HUES64 (cell line): ENCODE data around the gene ACP4.

Experiments
- H3K27ac ChIP-seq: 2 replicates; pipeline ENCODE4 v1.7.0; 2013; ENCODE audit warnings: low read depth, low read length, inconsistent platforms
- H3K27me3 ChIP-seq: 2 replicates; pipeline ENCODE4 v1.6.1; 2013; ENCODE audit warnings: mild to moderate bottlenecking, low read length; ENCODE audit not compliant: insufficient read depth
- H3K36me3 ChIP-seq: 2 replicates; pipeline ENCODE4 v1.6.1; 2013; ENCODE audit warnings: mild to moderate bottlenecking, low read length; ENCODE audit not compliant: insufficient read depth
- H3K4me1 ChIP-seq: 2 replicates; pipeline ENCODE4 v1.6.1; 2013; ENCODE audit warnings: mild to moderate bottlenecking, low read length, moderate library complexity; ENCODE audit not compliant: insufficient read depth
- H3K4me3 ChIP-seq: 2 replicates; pipeline ENCODE4 v1.5.1; 2013; ENCODE audit warnings: mild to moderate bottlenecking, low read length, moderate library complexity
- H3K9ac ChIP-seq: 2 replicates; pipeline ENCODE4 v1.6.1; 2013; ENCODE audit warnings: mild to moderate bottlenecking, low read depth, low read length
- H3K9me3 ChIP-seq: 2 replicates; pipeline ENCODE4 v1.6.1; 2013; ENCODE audit warnings: low read depth, low read length; ENCODE audit not compliant: insufficient read depth
- WGBS: fragments of 150-250, 120-280 bp; methylation state at CpG from one replicate; pipeline ENCODE4 v1.1.7; 2013; ENCODE audit warnings: missing lambda C conversion rate; 5-methylcytosine and 5-hydroxymethylcytosine counted together

Gene ACP4

DNA sequence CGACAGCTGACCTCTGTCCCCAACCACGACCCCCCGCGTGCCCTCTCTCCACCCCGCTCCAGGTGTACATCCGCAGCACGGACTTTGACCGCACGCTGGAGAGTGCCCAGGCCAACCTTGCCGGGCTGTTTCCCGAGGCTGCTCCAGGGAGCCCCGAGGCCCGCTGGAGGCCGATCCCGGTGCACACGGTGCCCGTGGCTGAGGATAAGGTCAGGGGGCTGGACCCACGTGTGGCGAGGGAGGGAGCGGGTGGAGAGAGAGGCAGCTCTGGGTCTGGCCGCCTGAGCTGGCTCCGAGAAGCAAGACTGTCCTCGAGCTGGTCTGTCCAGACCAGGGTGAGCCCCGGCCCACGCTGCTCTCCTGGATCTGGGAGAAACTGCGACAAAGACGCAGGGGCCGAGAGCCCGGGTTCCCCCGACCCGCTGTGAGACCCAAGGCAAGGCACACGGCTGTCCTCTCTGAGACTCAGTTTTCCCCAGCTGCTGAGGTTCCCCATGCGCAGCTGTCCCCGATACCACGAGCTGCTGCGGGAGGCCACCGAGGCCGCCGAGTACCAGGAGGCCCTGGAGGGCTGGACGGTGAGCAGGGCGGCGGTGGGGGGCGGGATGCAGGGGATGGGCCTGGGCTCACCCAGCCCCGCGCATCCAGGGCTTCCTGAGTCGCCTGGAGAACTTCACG is 1.5 kb downstream of the ACP4 start:
- no peaks in the 10 kb centered on the region for H3K4me1 ChIP-seq
- H3K4me3 ChIP-seq: no peak overlapping the region
- WGBS: 89% methylated on average over 47 of the region's 47 CpGs

DNA sequence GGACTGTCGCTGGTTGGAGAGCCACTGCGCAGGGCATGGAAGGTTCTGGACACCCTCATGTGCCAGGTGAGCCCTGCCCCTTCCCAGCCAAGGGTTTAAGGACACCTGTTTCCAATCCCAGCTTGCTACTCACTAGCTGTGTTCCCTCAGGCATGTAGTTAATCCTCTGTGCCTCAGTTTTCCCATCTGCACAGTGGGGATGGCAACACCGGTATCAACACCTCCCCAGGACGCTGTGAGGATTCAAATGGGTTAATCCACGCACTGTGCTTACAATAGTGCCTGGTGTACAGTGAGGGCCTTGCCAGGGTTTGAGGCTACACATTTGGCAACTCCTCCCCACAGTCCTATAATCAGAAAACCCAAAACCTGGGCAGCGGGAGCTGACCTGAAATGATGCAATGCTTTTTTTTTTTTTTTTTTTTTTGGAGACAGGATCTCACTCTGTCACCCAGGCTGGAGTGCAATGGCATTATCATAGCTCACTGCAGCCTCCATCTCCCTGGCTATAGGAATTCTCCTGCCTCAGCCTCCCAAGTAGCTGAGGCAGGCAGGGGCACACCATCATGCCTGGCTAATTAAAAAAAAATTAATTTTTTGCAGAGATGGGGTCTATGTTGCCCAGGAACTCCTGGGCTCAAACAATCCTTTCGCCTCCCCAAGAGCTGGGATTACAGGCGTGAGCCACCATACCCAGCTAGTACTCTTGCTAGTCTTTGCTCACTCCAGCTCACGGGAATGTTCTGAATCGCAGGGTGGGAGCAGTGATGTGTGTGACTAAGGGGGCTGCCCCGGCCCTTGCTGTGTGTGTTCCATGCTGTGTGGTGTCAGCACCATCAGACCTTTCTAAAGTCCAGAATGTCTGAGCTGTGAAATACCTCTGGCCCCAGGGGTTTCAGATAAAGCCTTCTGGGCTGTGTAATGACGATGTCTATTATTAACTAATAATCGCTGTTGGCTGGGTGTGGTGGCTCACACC is 2.3 kb downstream of the ACP4 start:
- H3K27ac ChIP-seq: no peak overlapping the region
- WGBS: 90% methylated on average over 13 of the region's 13 CpGs
- no peaks in the 10 kb centered on the region for H3K27me3 ChIP-seq
- H3K9me3 ChIP-seq: no peaks in the 10 kb centered on the region
- H3K36me3 ChIP-seq: peaks cover 24% of the 10 kb centered on the region
- no peak overlapping the region for H3K4me3 ChIP-seq
- no peak overlapping the region for H3K9ac ChIP-seq
- no peaks in the 10 kb centered on the region for H3K4me1 ChIP-seq

More for the DNA sequence above, 1.5 kb downstream of the ACP4 start:
- Histone ChIP-seq H3K9ac (no peak overlapping the region), H3K9me3 (no peaks in the 10 kb centered on the region), H3K27ac (no peak overlapping the region), H3K36me3 (peaks cover 16% of the 10 kb centered on the region; the same call in 1 of the 2 replicates), H3K27me3 (no peaks in the 10 kb centered on the region)

DNA sequence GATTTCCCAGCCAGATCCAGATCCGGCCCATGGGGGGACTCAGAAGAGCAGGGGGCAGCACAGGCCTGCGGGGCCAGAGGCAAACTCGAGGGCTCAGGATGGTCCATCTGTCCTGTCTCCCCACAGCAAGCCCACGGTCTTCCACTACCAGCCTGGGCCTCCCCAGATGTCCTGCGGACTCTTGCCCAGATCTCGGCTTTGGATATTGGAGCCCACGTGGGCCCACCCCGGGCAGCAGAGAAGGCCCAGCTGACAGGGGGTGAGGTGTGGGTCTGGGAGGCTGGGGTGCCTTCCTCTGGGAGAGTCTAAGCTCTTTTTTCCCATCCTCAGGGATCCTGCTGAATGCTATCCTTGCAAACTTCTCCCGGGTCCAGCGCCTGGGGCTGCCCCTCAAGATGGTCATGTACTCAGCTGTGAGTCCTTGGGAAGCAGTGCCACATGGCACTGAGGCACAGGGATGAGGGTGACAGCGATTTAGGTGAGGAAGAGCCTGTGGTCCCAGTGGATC is 3.4 kb downstream of the ACP4 start:
- WGBS: 74% methylated on average over 11 of the region's 11 CpGs
- Histone ChIP-seq H3K36me3 (peaks cover 34% of the 10 kb centered on the region), H3K9ac (no peak overlapping the region), H3K27ac (no peak overlapping the region), H3K4me3 (no peak overlapping the region), H3K27me3 (no peaks in the 10 kb centered on the region), H3K4me1 (no peaks in the 10 kb centered on the region), H3K9me3 (no peaks in the 10 kb centered on the region)

DNA sequence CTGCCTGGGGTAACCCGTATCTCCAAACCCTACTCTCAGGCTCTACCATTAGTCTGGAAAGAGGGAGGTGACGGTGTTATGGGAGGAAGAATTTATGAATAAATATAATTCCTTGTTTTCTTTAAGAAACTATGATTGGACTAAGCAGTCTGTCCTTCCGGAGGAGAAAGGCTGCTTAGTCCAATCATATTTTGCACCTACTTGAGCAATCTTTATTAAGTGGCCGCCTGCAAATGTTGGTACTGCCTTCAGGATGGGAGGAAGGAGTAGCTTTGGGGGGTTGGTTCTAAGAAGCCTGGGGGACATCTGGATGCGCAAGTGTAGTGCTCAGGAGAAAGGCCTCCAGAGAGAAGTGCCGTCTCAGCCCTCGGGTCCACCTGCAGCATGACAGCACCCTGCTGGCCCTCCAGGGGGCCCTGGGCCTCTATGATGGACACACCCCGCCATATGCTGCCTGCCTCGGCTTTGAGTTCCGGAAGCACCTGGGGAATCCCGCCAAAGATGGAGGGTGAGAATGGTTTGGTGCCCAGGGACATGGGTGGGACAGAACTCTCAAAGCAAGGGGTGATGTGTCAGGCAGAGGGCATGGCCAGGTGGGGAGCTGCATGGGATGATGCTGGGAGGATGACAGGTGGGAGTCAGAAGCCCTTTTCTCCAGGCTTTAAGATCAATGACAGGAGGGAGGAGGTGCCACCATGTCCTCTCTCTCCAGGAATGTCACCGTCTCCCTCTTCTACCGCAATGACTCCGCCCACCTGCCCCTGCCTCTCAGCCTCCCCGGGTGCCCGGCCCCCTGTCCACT is 4.1 kb downstream of the ACP4 start:
- H3K4me3 ChIP-seq: no peak overlapping the region
- no peaks in the 10 kb centered on the region for H3K4me1 ChIP-seq
- no peak overlapping the region for H3K27ac ChIP-seq
- no peaks in the 10 kb centered on the region for H3K27me3 ChIP-seq
- 33% methylated on average over 14 of the region's 16 CpGs for WGBS
- no peaks in the 10 kb centered on the region for H3K9me3 ChIP-seq
- peaks cover 41% of the 10 kb centered on the region for H3K36me3 ChIP-seq
- no peak overlapping the region for H3K9ac ChIP-seq

DNA sequence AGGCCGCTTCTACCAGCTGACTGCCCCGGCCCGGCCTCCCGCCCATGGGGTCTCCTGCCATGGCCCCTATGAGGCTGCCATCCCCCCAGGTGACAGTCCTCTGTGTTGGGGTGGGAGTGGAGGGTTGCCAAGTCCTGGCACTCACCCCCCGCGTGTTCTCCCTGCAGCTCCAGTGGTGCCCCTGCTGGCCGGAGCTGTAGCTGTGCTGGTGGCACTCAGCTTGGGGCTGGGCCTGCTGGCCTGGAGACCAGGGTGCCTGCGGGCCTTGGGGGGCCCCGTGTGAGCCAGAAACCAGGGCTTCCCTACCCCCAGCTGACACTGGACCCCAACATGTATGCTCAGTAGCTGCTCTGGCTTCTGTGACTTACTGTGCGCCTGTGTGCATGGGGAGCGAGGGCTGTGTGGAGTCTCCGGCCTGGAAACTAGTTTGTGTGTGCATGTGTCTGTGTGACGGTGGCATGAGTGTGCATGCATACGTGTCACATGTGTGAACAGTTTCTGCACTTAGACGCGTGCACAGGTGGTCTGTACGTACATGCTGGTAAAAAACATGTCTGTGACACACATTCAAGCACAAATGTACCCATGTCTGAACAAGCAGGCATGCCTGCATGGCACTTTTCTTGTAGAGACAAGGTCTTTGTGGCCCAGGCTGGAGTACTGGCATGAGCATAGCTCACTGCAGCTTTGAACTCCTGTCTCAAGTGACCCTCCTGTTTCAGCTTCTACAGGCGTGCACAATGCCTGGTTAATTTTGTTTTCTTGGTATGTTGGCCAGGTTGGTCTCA is 4.9 kb downstream of the ACP4 start:
- Histone ChIP-seq H3K27ac (no peak overlapping the region; the same call in 1 of the 2 replicates), H3K9ac (no peak overlapping the region), H3K4me1 (no peaks in the 10 kb centered on the region), H3K27me3 (no peaks in the 10 kb centered on the region), H3K9me3 (no peaks in the 10 kb centered on the region), H3K36me3 (peaks cover 49% of the 10 kb centered on the region), H3K4me3 (no peak overlapping the region)
- 59% methylated on average over 18 of the region's 18 CpGs for WGBS

DNA sequence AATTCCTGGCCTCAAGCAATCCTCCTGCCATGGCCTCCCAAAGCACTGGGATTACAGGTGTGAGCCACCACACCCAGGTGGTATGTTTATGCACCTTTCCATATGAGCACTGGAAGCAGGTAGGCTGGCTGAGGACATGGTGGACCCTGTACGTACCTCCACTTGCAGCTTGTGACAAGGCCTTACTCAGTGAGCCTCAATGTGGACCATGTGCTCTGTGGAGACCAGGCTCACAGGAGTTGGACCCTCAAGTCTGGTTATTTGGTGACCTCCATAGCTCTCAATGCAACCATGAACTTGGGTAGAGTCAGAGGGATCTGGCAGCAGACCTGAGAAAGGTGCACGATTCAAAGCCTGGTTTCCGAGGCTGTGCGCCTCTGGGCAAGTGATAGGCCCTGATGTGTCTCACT is 5.5 kb downstream of the ACP4 start:
- peak overlapping the region; percentile 5; the same call in 1 of the 2 replicates for H3K27ac ChIP-seq
- no peaks in the 10 kb centered on the region for H3K4me1 ChIP-seq
- H3K4me3 ChIP-seq: no peak overlapping the region
- 92% methylated on average over 4 of the region's 4 CpGs for WGBS
- peaks cover 55% of the 10 kb centered on the region for H3K36me3 ChIP-seq
- H3K9ac ChIP-seq: no peak overlapping the region
- no peaks in the 10 kb centered on the region for H3K27me3 ChIP-seq
- H3K9me3 ChIP-seq: no peaks in the 10 kb centered on the region

DNA sequence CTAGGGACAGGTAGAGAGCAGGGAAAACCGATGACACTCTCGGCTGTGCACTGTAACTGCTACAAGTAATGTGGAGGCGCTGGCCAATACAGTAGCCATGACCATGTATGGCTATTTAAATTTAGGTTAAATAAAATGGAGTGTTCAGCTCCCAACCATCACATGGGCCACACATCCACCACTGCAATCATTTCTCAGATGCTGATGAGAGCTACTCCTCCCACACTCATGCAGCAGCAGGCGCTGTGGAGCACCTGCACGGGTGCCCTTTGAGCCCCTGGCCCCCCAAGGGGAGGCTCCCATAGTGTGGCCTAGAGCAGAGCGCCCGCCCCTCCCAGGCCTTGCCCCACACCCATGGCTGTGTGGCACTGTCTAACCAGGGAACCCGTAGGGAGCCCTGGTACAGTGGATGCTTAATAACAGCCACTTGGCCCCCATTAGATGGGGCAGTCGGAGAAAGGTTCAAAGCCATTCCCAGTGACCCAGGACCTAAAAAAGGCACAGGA is 6.0 kb downstream of the ACP4 start:
- Histone ChIP-seq H3K4me1 (no peaks in the 10 kb centered on the region), H3K9ac (no peak overlapping the region), H3K36me3 (peaks cover 60% of the 10 kb centered on the region), H3K27ac (peak overlapping the region; percentile 48; the same call in 1 of the 2 replicates), H3K9me3 (no peaks in the 10 kb centered on the region), H3K27me3 (no peaks in the 10 kb centered on the region), H3K4me3 (no peak overlapping the region)
- WGBS: 87% methylated on average over 9 of the region's 9 CpGs

DNA sequence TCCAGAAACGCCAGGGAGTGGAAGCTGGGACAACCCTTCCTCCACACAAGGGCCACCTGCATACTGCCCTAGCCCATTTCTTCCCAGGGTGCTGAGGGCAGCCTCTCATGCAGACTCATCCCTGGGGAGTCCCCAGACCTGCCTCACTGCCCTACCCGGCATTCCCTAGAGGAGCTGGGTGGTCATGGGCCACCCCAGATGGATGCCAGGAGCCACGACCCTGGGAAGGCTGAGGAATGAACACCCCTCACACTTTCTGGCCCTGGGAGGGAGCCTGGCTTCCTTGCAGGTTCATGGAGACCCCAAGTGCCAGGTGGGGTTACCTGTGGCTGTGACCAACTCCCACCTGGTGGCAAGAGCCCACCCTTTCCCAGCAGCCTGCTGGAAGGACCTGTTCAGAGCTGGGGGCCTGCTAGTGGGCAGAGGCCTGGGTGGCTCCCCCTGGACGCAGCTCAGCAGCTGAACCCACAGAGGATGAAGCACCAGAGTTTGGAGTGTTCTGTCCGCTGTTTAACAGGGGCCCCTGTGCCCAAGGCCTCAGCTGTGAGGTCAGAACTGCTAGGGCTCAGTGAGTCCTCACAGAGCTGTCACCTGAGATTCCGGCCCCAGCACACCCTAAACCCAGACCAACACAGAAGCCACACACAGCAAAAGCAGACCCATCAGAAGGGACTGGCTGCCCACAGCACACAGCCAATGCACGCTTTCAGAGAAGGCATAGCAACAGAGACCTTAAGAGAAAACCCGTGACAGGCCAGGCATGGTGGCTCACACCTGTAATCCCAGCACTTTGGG is 6.6 kb downstream of the ACP4 start:
- H3K4me1 ChIP-seq: no peaks in the 10 kb centered on the region
- no peaks in the 10 kb centered on the region for H3K9me3 ChIP-seq
- peak overlapping the region; percentile 48; the same call in 1 of the 2 replicates for H3K27ac ChIP-seq
- H3K36me3 ChIP-seq: peaks cover 63% of the 10 kb centered on the region
- H3K9ac ChIP-seq: no peak overlapping the region
- no peaks in the 10 kb centered on the region for H3K27me3 ChIP-seq
- 91% methylated on average over 8 of the region's 8 CpGs for WGBS
- H3K4me3 ChIP-seq: no peak overlapping the region

DNA sequence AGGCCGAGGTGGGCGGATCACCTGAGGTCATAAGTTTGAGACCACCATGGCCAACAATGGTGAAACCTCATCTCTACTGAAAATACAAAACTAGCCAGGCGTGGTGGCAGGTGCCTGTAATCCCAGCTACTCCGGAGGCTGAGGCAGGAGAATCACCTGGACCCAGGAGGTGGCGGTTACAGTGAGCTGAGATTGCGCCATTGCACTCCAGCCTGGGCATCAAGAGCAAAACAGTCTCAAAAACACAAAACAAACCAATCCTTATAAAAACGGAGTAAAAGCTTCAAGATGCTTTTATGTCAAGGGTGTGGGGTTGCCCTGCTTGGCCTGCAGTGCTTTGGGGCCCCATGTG is 7.2 kb downstream of the ACP4 start:
- Histone ChIP-seq H3K9me3 (no peaks in the 10 kb centered on the region), H3K4me1 (no peaks in the 10 kb centered on the region), H3K9ac (no peak overlapping the region), H3K27ac (no peak overlapping the region), H3K4me3 (no peak overlapping the region), H3K36me3 (peaks cover 69% of the 10 kb centered on the region), H3K27me3 (no peaks in the 10 kb centered on the region)
- 91% methylated on average over 7 of the region's 7 CpGs for WGBS
